GM21423 (cell line): ENCODE data around the gene TENM4.
"Not testable (repeated sequence)": the region's sequence is repeated elsewhere in the genome, so short reads cannot be mapped to it uniquely, and the experiment has no call there.

Experiments
- ATAC-seq: cut with Tn5 transposase; IDR thresholded peaks from one replicate; pipeline ENCODE4 v1.9.1; 2021; ENCODE audit warnings: mild to moderate bottlenecking, moderate library complexity; ENCODE audit not compliant: unreplicated experiment

TENM4 gene

GRCh38 chr11:78638704-78639380 lies 802.0 kb downstream of the TENM4 start:
- ATAC-seq: no peak

DNA sequence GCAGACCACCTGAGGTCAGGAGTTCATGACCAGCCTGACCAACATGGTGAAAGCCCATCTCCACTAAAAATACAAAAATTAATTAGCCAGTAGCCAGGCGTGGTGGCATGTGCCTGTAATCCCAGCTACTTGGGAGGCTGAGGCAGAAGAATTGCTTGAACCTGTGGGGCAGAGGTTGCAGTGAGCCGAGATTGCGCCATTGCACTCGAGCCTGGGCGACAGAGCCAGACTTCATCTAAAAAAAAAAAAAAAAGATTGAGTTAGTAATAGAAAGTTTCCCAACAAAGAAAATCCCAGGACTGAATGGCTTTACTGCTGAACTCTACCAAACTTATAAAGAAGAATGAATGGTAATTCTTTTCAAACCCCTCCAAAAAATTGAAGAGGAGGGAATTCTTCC lies 803.3 kb downstream of the TENM4 start:
- not testable (repeated sequence) for ATAC-seq

- ATAC-seq: no peak
Measured at GRCh38 chr11:78635814-78636506, 804.9 kb downstream of the TENM4 start.

GRCh38 chr11:78633516-78634310 lies 807.1 kb downstream of the TENM4 start:
- ATAC-seq: no peak

GRCh38 chr11:78630561-78631303 lies 810.1 kb downstream of the TENM4 start:
- no peak for ATAC-seq

DNA sequence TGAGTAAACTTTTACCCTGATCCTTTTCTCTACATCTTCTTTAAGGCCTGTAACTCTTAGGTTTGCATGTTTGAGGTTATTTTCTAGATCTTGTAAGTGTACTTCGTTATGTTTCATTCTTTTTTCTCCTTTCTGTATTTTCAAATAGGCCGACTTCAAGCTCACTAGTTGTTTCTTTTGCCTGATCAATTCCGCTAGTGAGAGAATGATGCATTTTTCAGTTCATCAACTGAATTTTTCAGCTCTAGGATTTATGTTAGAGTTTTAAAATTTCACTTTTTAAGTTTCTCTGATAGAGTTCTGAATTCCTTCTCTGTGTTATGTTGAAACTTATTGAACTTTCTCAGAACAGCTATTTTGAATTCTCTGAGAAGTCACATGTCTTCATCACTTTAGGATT lies 810.7 kb downstream of the TENM4 start:
- no peak for ATAC-seq

- no peak for ATAC-seq
Measured at GRCh38 chr11:78622666-78623065, 818.2 kb downstream of the TENM4 start.

GRCh38 chr11:78620159-78620558 lies 820.7 kb downstream of the TENM4 start:
- no peak for ATAC-seq

- ATAC-seq: no peak
Measured at GRCh38 chr11:78615724-78616123, 825.1 kb downstream of the TENM4 start.

GRCh38 chr11:78613378-78613813 lies 827.4 kb downstream of the TENM4 start:
- no peak for ATAC-seq

GRCh38 chr11:78612721-78613377 lies 828.0 kb downstream of the TENM4 start:
- no peak for ATAC-seq

DNA sequence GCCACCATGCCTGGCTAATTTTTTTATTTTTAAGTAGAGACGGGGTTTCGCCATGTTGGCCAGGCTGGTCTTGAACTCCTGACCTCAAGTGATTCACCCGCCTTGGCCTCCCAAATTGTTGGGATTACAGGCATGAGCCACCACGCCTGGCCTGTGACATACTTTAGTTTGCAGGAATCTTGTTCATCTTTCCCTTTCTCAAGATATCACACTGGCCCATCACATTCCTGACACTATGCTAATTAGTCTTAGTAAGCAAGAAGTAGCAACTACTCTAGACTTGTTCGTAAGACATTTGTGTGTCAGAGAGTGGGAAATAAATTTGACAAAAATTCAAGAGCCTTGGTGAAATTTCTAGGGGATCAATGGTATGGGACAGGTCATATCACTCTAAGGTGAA lies 831.5 kb downstream of the TENM4 start:
- ATAC-seq: not testable (repeated sequence)

GRCh38 chr11:78607696-78608095 lies 833.1 kb downstream of the TENM4 start:
- no peak for ATAC-seq

DNA sequence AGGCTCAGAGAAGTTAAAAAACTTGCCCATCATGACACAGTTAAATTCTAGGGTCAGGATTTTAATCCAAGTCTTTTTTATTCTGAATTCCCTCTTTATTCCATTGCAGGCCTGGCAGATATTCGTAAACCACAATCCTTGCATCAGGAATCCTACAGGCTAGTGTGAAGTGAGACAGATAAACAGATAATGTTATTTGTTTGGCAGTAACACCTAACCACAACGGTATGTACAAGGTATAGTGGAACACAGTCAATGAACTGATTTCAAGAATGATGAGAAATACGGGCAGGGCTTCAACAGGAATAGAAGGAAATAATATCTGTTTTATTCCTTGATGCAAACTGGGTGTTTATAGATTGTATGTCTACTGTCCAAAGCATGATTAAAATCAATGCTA lies 834.2 kb downstream of the TENM4 start:
- ATAC-seq: no peak

GRCh38 chr11:78605296-78605695 lies 835.5 kb downstream of the TENM4 start:
- no peak for ATAC-seq

DNA sequence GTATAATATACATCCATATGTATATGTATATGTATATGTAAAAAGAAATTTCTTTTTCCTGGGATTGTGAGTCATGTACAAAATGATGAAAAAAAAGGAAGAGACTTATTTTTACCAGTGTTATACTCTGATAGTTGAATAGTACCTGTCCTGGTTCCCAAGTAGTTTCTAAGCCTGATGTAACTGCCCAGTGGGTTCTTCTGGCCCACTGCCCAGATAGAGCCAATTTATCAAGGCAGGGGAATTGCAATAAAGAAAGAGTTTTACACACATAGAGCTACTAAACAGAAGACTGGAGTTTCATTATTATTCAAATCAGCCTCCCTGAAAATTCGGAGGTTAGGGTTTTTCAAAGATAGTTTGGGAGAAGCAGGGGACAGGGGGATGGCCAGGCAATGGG lies 837.0 kb downstream of the TENM4 start:
- no peak for ATAC-seq
